ENCODE data around the gene PDE9A.

The PDE9A gene

DNA sequence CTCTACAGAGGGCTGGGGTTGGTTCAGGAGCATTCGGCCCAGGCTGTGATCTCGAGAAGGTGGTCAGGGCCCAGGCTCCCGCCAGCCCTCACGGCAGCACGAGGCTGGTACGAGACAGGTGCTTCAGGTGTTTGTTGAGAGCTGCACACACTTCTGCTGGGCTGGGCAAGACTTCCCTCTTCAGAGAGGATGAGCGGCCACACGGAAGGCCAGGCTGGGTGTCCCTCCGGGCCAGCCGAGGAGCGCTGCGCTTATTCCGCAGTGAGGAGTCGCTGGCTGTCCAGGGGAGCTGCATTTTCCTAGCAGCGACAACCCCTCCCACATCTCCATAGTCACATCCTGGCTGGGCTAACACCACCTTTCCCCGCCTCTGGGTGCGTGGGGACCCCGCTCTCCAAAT, 50.5 kb downstream of the PDE9A start:
- H3K27ac Mint-ChIP-seq = peak overlapping the region in 1 of 3 experiments; percentile 91
- H3K4me1 Mint-ChIP-seq = no peaks in the 10 kb centered on the region
- no peak for TF ChIP-seq CTCF (IDR thresholded peaks at IDR 0.05; ENCODE audit: unreplicated experiment in 3 of 3)
- H3K27me3 Mint-ChIP-seq (ENCODE audit: low read depth) = no peaks in the 10 kb centered on the region
- peaks cover 13% of the 10 kb centered on the region for H3K9me3 Mint-ChIP-seq
- H3K36me3 Mint-ChIP-seq (ENCODE audit: low read depth) = peaks cover 58% of the 10 kb centered on the region
- H3K4me3 Mint-ChIP-seq = no peak overlapping the region

DNA sequence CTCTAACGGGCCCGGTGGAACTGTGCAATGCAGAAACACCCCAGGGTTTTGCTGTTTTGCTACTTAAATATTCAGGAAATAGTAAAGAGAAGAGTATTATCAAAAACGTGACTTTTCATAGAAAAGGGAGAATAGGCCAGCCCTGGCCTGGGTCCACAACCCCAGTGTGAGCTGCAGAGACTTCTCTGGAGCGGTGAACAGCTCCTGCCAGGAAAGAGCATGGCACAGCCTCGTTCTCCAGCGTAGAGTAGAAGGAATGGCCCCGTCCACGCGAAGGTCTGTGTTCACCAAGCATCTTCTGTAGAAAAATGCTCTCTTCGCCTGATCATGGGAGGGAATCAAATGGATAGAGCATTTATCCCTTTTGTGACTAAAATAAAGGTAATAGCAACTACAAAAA, 51.4 kb downstream of the PDE9A start:
- H3K36me3 Mint-ChIP-seq (ENCODE audit: low read depth) = peaks cover 60% of the 10 kb centered on the region
- H3K9me3 Mint-ChIP-seq = peaks cover 13% of the 10 kb centered on the region
- H3K4me3 Mint-ChIP-seq = no peak overlapping the region

DNA sequence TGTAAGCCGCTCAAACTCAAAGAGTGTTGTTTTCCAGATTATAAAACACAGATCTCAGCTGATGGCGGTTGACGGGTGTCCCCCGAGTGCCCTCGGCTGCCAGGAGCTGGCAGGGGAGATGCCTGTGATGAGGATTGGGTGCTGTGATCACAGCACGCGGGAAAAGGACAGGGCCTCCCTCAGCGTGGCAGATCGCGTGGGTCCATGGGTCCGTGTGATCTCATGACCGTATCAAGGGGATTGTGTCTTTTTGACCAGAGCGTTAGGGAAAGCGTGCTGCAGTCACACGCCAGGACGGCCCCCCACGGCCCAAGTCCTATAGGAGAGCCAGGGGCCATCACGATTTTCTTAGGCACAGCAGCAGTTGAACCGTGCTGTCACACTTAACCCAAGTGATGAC, 51.9 kb downstream of the PDE9A start:
- Mint-ChIP-seq H3K9me3 (peaks cover 13% of the 10 kb centered on the region), H3K36me3 (ENCODE audit: low read depth) (peaks cover 56% of the 10 kb centered on the region)
- TF ChIP-seq CTCF (IDR thresholded peaks at IDR 0.05; ENCODE audit: unreplicated experiment in 3 of 3) = no peak

More for the DNA sequence above, 51.4 kb downstream of the PDE9A start:
- H3K27ac Mint-ChIP-seq = peak overlapping the region in 1 of 3 experiments; percentile 91
- no peak for TF ChIP-seq CTCF (IDR thresholded peaks at IDR 0.05; ENCODE audit: unreplicated experiment in 3 of 3)
- H3K27me3 Mint-ChIP-seq (ENCODE audit: low read depth) = no peaks in the 10 kb centered on the region
- no peaks in the 10 kb centered on the region for H3K4me1 Mint-ChIP-seq

GRCh38 chr21:42705746-42706374, 52.4 kb downstream of the PDE9A start:
- H3K27me3 Mint-ChIP-seq (ENCODE audit: low read depth) = no peaks in the 10 kb centered on the region
- peak in 1 of 3 experiments; percentile 10 for TF ChIP-seq CTCF (IDR thresholded peaks at IDR 0.05; ENCODE audit: unreplicated experiment in 3 of 3)

More for the DNA sequence above, 51.9 kb downstream of the PDE9A start:
- peak overlapping the region in 1 of 3 experiments; percentile 91 for H3K27ac Mint-ChIP-seq
- no peak overlapping the region for H3K4me3 Mint-ChIP-seq
- no peaks in the 10 kb centered on the region for H3K27me3 Mint-ChIP-seq (ENCODE audit: low read depth)
- H3K4me1 Mint-ChIP-seq = no peaks in the 10 kb centered on the region

DNA sequence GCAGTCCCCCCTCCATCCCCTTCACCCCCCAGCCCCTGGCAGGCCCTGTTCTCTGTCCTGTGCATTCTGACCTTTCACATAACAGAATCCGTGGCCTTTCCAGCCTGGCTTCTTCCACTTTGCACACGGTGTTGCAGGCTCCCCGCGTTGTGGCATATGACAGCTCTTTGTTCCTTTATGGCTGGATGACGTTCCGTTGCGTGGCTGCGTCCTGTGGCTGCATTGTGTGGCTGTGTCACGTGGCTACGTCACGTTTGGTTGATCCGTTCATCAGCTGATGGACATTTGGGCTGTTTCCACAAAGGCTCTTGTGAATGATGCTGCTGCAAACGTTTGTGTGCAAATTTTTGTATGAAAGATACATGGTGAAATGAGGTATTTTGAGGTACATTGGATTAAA, 53.3 kb downstream of the PDE9A start:
- H3K4me3 Mint-ChIP-seq = no peak overlapping the region
- no peaks in the 10 kb centered on the region for H3K27me3 Mint-ChIP-seq (ENCODE audit: low read depth)
- H3K36me3 Mint-ChIP-seq (ENCODE audit: low read depth) = peaks cover 48% of the 10 kb centered on the region
- TF ChIP-seq CTCF (IDR thresholded peaks at IDR 0.05; ENCODE audit: unreplicated experiment in 3 of 3) = no peak
- peak overlapping the region in 1 of 3 experiments; percentile 35 for H3K27ac Mint-ChIP-seq
- H3K4me1 Mint-ChIP-seq = peaks cover 3% of the 10 kb centered on the region
- peaks cover 6% of the 10 kb centered on the region for H3K9me3 Mint-ChIP-seq

More at GRCh38 chr21:42705746-42706374, 52.4 kb downstream of the PDE9A start:
- H3K27ac Mint-ChIP-seq = peak overlapping the region in 1 of 3 experiments; percentile 91
- no peaks in the 10 kb centered on the region for H3K4me1 Mint-ChIP-seq
- peaks cover 9% of the 10 kb centered on the region for H3K9me3 Mint-ChIP-seq
- no peak overlapping the region for H3K4me3 Mint-ChIP-seq
- H3K36me3 Mint-ChIP-seq (ENCODE audit: low read depth) = peaks cover 54% of the 10 kb centered on the region

Data from nephron (organoid).